ENCODE data around the gene PTCH2. TPM values are rescaled to one million over a fixed set of nuclear protein-coding genes. Genes with fewer than 3 reads are reported as not detected.
A peak's percentile ranks its signal among the peaks of the same experiment; 100 is the strongest.

The PTCH2 gene
- 0.03 TPM in 1 of 2 replicates, not detected in the other for total RNA-seq (2014; rRNA removed; shearing (Covaris generic))
- 0.10 and 0.14 TPM in 2 replicates for polyA plus RNA-seq (2015; cell fraction: cytosol; rRNA removed)
- polyA plus RNA-seq (2015; cell fraction: nucleus; rRNA removed) = 1.2 and 1.4 TPM in 2 replicates

- in situ Hi-C loops (cut with HindIII; ENCODE audit: low pct_unique_long_range_greater_than_20kb, low sequenced_read_pairs) = no loop called here
- DNase-seq (ENCODE audit: low read depth, low spot score) = no peak
Observed at GRCh38 chr1:44842862-44843655, at the start of gene PTCH2. Gene PTCH2 (minus strand): TSS chr1:44843253. CDS start chr1:44842932, 321 bp downstream.

GRCh38 chr1:44890007-44890406, 47.0 kb upstream of the PTCH2 start:
- DNase-seq (ENCODE audit: low read depth, low spot score) = no peak
- in situ Hi-C loops (cut with HindIII; ENCODE audit: low pct_unique_long_range_greater_than_20kb, low sequenced_read_pairs) = no loop called here

- no peak for DNase-seq (ENCODE audit: low read depth, low spot score)
- in situ Hi-C loops (cut with HindIII; ENCODE audit: low pct_unique_long_range_greater_than_20kb, low sequenced_read_pairs) = no loop called here
Observed at GRCh38 chr1:44885406-44885805, 42.4 kb upstream of the PTCH2 start.

GRCh38 chr1:44884746-44885145, 41.7 kb upstream of the PTCH2 start:
- no peak for DNase-seq (ENCODE audit: low read depth, low spot score)
- in situ Hi-C loops (cut with HindIII; ENCODE audit: low pct_unique_long_range_greater_than_20kb, low sequenced_read_pairs) = no loop called here

- in situ Hi-C loops (cut with HindIII; ENCODE audit: low pct_unique_long_range_greater_than_20kb, low sequenced_read_pairs) = no loop called here
- no peak for DNase-seq (ENCODE audit: low read depth, low spot score)
Observed at GRCh38 chr1:44881011-44881632, 38.1 kb upstream of the PTCH2 start.

GRCh38 chr1:44874155-44874554, 31.1 kb upstream of the PTCH2 start:
- DNase-seq (ENCODE audit: low read depth, low spot score) = no peak
- in situ Hi-C loops (cut with HindIII; ENCODE audit: low pct_unique_long_range_greater_than_20kb, low sequenced_read_pairs) = no loop called here

GRCh38 chr1:44870096-44870495, 27.0 kb upstream of the PTCH2 start:
- in situ Hi-C loops (cut with HindIII; ENCODE audit: low pct_unique_long_range_greater_than_20kb, low sequenced_read_pairs) = no loop called here
- DNase-seq (ENCODE audit: low read depth, low spot score) = no peak

GRCh38 chr1:44867801-44868200, 24.7 kb upstream of the PTCH2 start:
- in situ Hi-C loops (cut with HindIII; ENCODE audit: low pct_unique_long_range_greater_than_20kb, low sequenced_read_pairs) = no loop called here
- DNase-seq (ENCODE audit: low read depth, low spot score) = no peak

- in situ Hi-C loops (cut with HindIII; ENCODE audit: low pct_unique_long_range_greater_than_20kb, low sequenced_read_pairs) = no loop called here
- DNase-seq (ENCODE audit: low read depth, low spot score) = no peak
Observed at GRCh38 chr1:44862829-44863401, 19.9 kb upstream of the PTCH2 start.

- DNase-seq (ENCODE audit: low read depth, low spot score) = no peak
- in situ Hi-C loops (cut with HindIII; ENCODE audit: low pct_unique_long_range_greater_than_20kb, low sequenced_read_pairs) = no loop called here
Observed at GRCh38 chr1:44860891-44861425, 17.9 kb upstream of the PTCH2 start.

- in situ Hi-C loops (cut with HindIII; ENCODE audit: low pct_unique_long_range_greater_than_20kb, low sequenced_read_pairs) = no loop called here
- DNase-seq (ENCODE audit: low read depth, low spot score) = no peak
Observed at GRCh38 chr1:44860331-44860730, 17.3 kb upstream of the PTCH2 start.

- in situ Hi-C loops (cut with HindIII; ENCODE audit: low pct_unique_long_range_greater_than_20kb, low sequenced_read_pairs) = no loop called here
- no peak for DNase-seq (ENCODE audit: low read depth, low spot score)
Observed at GRCh38 chr1:44857446-44857845, 14.4 kb upstream of the PTCH2 start.

GRCh38 chr1:44855742-44856141, 12.7 kb upstream of the PTCH2 start:
- in situ Hi-C loops (cut with HindIII; ENCODE audit: low pct_unique_long_range_greater_than_20kb, low sequenced_read_pairs) = no loop called here
- no peak for DNase-seq (ENCODE audit: low read depth, low spot score)

- in situ Hi-C loops (cut with HindIII; ENCODE audit: low pct_unique_long_range_greater_than_20kb, low sequenced_read_pairs) = no loop called here
- DNase-seq (ENCODE audit: low read depth, low spot score) = no peak
Observed at GRCh38 chr1:44854970-44855369, 11.9 kb upstream of the PTCH2 start.

GRCh38 chr1:44853201-44853600, 10.1 kb upstream of the PTCH2 start:
- DNase-seq (ENCODE audit: low read depth, low spot score) = no peak
- in situ Hi-C loops (cut with HindIII; ENCODE audit: low pct_unique_long_range_greater_than_20kb, low sequenced_read_pairs) = no loop called here

- in situ Hi-C loops (cut with HindIII; ENCODE audit: low pct_unique_long_range_greater_than_20kb, low sequenced_read_pairs) = no loop called here
- no peak for DNase-seq (ENCODE audit: low read depth, low spot score)
Observed at GRCh38 chr1:44851308-44851707, 8.3 kb upstream of the PTCH2 start.

GRCh38 chr1:44849575-44850132, 6.6 kb upstream of the PTCH2 start:
- in situ Hi-C loops (cut with HindIII; ENCODE audit: low pct_unique_long_range_greater_than_20kb, low sequenced_read_pairs) = no loop called here
- peak; percentile 37 for DNase-seq (ENCODE audit: low read depth, low spot score)

All from SK-MEL-5 (cell line).